HG02610 (cell line): ENCODE data around the gene GRM7.
A peak's percentile ranks its signal among the peaks of the same experiment; 100 is the strongest.

Experiments
- ATAC-seq: cut with Tn5 transposase; IDR thresholded peaks from one replicate; pipeline ENCODE4 v1.9.1; 2021; ENCODE audit warnings: mild to moderate bottlenecking, moderate library complexity; ENCODE audit not compliant: unreplicated experiment

Gene GRM7

GRCh38 chr3:7215706-7216105 is 354.8 kb downstream of the GRM7 start:
- ATAC-seq, result no peak

DNA sequence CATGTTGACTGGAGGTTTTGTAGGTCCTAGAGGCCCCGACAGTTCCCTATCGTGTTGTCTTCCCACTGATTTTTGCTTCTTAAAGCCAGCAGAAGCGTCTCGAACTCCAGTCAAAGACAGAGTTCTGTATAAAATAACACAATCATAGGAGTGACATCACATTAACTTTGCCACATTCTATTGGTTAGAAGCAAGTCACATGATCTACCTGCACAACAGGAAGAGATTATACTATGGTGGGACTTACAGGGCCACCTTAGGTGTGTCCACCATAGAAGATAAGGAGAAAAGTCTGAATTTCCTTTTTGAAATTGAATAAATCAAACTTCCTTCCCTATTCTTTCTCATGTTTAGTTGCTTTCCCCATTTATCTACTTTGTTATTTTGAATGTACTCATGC is 365.5 kb downstream of the GRM7 start:
- no peak for ATAC-seq

- ATAC-seq, result no peak
Measured at GRCh38 chr3:7238565-7239295, 377.8 kb downstream of the GRM7 start.

DNA sequence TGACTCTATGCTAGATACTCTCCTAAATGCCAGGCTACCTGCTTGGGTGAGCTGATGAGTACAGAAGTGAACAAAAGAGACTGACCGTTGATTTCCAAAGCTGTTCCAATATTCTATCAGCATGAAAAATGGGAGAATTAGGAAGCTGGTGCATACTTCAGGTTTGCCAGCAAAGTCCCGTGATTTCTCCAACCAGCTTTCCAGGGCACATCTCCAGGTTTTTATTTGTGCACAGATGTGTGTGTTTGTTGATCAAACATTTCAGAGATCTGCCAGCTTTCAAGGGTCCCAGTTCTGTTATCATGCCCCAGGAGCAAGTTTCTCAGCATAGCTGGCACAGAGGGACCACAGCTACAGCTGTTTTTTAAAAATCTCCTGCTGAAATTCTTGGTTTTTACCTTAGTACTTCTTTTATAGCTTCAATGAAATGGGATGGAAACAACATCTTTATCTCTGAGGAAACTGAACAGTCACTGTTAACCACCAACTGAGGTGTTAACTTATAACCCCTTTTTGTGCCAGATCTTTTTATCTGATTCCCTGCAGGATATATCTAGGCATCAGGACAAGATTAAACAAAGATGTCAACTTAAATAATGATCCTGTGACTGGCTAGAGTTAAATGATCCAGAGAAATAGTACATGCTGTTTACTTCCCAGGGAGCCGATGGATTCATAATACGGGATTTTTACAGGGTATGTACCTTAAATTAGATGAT is 380.8 kb downstream of the GRM7 start:
- no peak for ATAC-seq

DNA sequence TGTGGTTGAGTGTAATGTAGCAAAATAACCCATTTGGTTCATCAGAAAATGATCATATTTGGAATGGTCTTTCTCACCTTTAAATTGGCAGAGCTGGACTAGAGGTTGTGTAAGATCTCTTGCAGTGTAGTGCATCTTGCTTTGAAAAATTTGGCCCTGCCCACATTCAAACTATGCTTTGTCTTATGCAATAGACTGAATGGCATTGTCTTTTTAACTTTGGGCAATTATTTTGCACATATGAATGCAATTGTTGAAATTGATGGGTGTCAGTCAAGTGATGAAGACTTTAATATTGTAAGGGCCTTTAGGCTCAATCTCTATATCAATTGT is 381.4 kb downstream of the GRM7 start:
- no peak for ATAC-seq

DNA sequence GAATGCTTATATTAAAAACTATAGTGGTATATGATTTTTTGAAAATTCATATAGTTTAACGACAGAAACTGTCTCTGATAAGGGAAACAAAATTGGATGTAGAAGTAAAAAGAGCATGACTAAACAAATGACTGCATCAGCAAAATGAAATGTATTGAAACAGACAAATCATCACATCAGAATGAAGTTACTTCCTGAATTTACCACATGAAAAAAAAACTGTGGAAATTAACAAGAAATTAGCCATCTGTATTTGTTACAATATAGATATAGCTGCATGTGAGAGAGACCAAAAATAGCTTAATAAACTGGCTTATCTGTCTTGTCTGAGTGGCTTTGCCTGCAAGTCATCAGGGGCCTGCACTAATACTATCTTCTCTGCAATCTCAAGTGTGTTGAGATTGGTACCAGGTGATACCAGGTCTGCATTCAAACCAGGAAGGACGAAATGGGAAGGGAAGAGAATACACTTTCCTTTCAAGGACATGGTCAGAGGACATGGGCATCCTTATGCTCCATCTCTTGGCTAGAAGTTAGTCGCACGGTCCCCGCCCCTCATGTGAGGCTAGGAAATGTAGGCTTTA is 388.7 kb downstream of the GRM7 start:
- ATAC-seq, result no peak

- no peak for ATAC-seq
Measured at GRCh38 chr3:7254251-7254650, 393.3 kb downstream of the GRM7 start.

GRCh38 chr3:7260975-7261374 is 400.1 kb downstream of the GRM7 start:
- ATAC-seq, result no peak

- ATAC-seq, result no peak
Measured at GRCh38 chr3:7263347-7264195, 402.7 kb downstream of the GRM7 start.

DNA sequence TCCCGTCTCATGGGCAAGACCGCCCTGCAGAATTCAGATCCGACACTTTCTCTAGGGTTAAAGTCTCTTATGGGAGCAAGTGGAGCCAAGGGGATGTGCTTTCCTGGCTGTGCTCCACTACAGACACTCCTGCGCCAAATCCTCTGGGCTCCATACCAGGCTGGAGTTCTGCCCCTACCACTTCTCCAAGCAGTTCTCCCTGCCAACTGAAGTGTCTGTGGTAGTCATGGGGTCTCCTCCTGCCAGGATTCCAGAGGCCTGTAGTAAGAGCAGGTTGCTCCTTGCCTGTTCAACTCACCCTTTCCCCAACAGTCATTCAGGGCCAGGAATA is 403.2 kb downstream of the GRM7 start:
- ATAC-seq, result no peak

DNA sequence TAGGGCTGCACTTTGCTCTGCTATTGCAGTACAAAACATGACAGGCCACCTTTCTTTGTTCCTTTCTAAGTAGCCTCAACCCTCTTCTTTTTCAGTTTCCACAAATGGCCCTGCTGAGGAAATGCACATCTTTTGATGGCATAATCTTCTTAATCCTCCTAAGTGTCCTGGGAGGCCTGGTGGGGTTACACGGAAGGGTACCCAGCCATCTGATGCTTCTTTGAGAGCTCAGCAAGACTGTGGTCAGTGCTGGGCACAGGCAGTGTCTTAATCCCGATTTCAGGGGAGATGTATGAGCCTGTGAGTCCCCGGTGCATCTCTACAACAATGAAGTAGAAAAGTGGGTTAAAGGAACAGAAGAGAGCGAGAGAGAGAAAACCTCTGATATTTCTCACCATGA is 404.8 kb downstream of the GRM7 start:
- ATAC-seq, result no peak

- no peak for ATAC-seq
Measured at GRCh38 chr3:7266551-7266950, 405.6 kb downstream of the GRM7 start.

DNA sequence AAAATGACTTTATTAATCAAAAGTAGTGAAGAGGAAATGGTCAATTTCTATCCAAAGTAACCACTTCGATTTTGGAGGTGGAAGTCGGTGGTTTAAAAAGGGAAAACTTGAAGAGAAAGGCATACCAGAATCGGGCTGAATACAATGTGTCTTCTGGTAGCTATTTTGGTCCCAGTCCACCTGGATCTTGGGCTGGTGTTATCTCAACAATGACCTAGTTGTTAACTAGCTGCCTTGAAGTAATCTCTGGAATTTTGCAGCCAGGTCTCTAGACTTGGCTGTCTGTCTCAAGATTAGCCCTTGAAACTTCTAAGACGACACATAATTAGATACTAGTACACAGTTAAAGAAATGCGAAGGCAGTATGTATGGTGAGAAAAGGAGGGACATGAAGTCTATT is 409.8 kb downstream of the GRM7 start:
- ATAC-seq, result no peak

- no peak for ATAC-seq
Measured at GRCh38 chr3:7271631-7272030, 410.7 kb downstream of the GRM7 start.

DNA sequence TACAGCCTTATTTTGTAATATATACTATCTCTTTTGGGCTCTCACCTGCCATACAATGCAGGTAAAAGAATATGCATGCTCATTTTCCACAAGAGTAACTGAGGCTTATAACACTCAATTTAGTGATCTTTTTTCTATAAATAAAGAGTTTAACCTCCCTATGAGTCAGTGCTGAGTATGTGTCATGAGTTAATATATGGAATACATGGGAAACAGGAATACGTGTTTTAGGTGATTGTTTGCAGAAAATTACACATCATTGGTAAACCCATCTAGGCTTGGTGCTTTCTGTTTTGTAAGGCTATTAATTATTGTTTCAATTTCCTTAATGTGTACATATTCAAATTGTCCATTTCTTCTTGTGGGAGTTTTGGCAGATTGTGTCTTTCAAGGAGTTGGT is 411.3 kb downstream of the GRM7 start:
- no peak for ATAC-seq

DNA sequence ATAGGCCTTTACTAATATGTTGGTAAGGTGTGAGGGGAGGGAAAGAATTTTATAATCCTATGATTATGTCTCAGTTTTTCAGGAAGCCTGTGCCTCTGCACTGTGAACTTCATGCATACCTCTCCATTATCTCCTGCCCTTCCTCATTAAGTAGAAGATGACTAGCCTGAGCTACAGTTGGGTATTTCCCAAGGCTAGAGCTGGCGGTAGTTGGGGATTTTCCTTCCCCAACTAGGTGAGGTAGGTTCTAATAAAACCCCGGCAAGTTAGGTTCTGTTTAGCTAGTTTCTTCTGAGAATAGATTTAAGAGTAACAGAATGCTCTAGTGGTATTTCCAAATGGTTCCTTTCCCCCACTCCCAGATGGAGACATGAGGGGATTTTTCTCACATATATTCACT is 414.5 kb downstream of the GRM7 start:
- ATAC-seq, result peak; percentile 98

DNA sequence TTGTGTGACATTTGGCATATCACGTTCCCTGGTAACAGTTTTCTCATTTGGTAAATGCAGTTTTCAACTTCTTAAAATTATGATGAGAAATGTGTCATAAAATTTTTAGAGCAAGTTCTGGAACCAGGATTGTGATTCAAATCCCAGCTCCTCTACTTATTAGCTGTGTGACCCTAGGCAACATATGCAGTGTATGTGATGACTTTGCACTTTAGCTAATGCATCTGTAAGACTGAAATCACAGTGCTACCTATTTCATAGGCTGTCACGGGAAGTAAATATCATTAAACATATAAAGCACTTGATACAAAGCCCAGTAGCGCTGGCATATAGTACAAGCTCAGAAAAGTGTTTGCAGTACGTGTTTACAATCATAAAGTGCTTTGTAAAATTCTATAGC is 419.4 kb downstream of the GRM7 start:
- ATAC-seq, result no peak

GRCh38 chr3:7282988-7283387 is 422.1 kb downstream of the GRM7 start:
- ATAC-seq, result no peak

- peak; percentile 49 for ATAC-seq
Measured at GRCh38 chr3:7285505-7285904, 424.6 kb downstream of the GRM7 start.

GRCh38 chr3:7288133-7288532 is 427.2 kb downstream of the GRM7 start:
- no peak for ATAC-seq

DNA sequence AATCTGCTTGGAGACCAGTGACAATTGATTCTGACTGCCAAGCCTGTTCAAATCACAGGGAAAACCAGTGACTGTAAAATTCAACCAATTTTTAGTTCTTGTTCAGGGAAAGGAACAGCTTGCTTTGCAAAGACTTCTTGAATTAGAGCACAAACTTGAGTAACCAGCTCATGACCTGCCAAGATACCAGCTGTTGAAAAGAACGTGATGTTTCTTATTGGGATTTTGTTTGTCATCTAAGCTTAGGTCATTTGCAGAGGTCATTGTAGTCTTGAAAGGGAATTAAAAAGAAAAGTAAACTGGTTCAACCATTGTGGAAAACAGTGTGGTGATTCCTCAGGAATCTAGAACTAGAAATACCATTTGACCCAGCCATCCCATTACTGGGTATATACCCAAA is 428.2 kb downstream of the GRM7 start:
- no peak for ATAC-seq
